MG63 (cell line): ENCODE data around the gene DIMT1. TPM values are rescaled to one million over a fixed set of nuclear protein-coding genes. Genes with fewer than 3 reads are reported as not detected.

Source experiments
- DNase-seq: peaks from one replicate; pipeline ENCODE4 v3.0.0-alpha.2; 2020
- H3K27me3 ChIP-seq: fragments of 250-450 bp; sonication (Bioruptor Pico); 2 replicates; pipeline ENCODE4 v1.5.1; 2020; ENCODE audit warnings: mild to moderate bottlenecking, moderate library complexity
- H3K36me3 ChIP-seq: fragments of 250-450 bp; sonication (Bioruptor Pico); 2 replicates; pipeline ENCODE4 v1.5.1; 2020; ENCODE audit warnings: mild to moderate bottlenecking, moderate library complexity
- H3K4me3 ChIP-seq: fragments of 250-450 bp; sonication (Bioruptor Pico); 2 replicates; pipeline ENCODE4 v1.5.1; 2020; ENCODE audit warnings: mild to moderate bottlenecking, moderate library complexity
- H3K9me3 ChIP-seq: fragments of 250-450 bp; sonication (Bioruptor Pico); 2 replicates; pipeline ENCODE4 v1.5.1; 2020; ENCODE audit warnings: mild to moderate bottlenecking, moderate library complexity
- total RNA-seq: library from RNA; depleted of rRNA; stranded (reverse); fragments of >200 nt; shearing (Covaris generic); gene quantifications from 2 replicates; pipeline ENCODE4 v1.2.3, GENCODE V29; 2014; ENCODE audit warnings: low replicate concordance

The DIMT1 gene
- total RNA-seq, 1 experiment from 2014 or later: 63.6 TPM

DNA sequence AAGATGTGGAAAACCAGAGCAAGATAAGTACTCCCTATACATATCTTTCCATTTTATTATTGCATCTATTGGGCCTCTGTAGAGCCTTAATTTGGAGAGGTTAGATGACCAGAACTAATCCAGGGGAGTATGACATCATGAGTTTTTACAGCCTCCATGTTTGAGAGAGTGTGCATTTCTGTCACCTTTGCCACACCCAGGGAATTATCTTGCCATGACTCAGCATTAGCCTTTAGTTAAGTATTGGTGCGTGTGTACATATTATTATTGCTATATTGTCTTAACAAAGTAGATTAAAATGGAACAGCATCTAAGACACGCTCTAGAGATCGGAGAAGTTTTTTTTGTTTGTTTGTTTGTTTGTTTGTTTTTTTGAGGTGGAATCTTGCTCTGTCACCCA, 27.6 kb downstream of the DIMT1 start:
- no peaks in the 10 kb centered on the region for H3K9me3 ChIP-seq
- DNase-seq: no peak
- H3K4me3 ChIP-seq: no peak overlapping the region
- peaks cover 82% of the 10 kb centered on the region for H3K36me3 ChIP-seq
- H3K27me3 ChIP-seq: no peaks in the 10 kb centered on the region

- Histone ChIP-seq H3K4me3 (no peak overlapping the region), H3K36me3 (peaks cover 80% of the 10 kb centered on the region), H3K9me3 (no peaks in the 10 kb centered on the region), H3K27me3 (no peaks in the 10 kb centered on the region)
- DNase-seq: no peak
Observed at GRCh38 chr5:62375627-62376026, 28.1 kb downstream of the DIMT1 start.

- DNase-seq: no peak
- no peaks in the 10 kb centered on the region for H3K27me3 ChIP-seq
- H3K9me3 ChIP-seq: no peaks in the 10 kb centered on the region
- H3K4me3 ChIP-seq: no peak overlapping the region
- peaks cover 72% of the 10 kb centered on the region for H3K36me3 ChIP-seq
Observed at GRCh38 chr5:62374090-62374489, 29.6 kb downstream of the DIMT1 start.

DNA sequence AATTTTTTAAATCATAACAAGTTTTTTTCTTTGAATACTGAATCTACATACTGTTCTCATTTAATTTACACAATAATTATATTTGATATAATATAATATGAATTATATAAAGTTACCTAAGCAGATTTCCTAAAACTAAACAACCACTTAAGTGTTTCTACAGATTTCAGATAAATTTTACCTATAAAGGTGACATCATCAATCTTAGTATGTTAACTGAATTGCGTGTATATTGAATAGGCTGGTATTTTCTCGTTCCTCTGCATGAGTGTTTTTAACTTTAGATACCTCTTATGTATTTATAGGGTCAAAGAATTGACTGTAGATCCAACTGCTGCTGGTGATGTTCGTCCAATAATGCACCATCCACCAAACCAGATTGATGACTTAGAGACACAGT, 30.3 kb downstream of the DIMT1 start:
- H3K27me3 ChIP-seq: no peaks in the 10 kb centered on the region
- peaks cover 69% of the 10 kb centered on the region for H3K36me3 ChIP-seq
- H3K4me3 ChIP-seq: no peak overlapping the region
- no peaks in the 10 kb centered on the region for H3K9me3 ChIP-seq
- DNase-seq: no peak

GRCh38 chr5:62372600-62372999, 31.1 kb downstream of the DIMT1 start:
- no peaks in the 10 kb centered on the region for H3K9me3 ChIP-seq
- DNase-seq: no peak
- peaks cover 64% of the 10 kb centered on the region for H3K36me3 ChIP-seq
- H3K4me3 ChIP-seq: no peak overlapping the region
- no peaks in the 10 kb centered on the region for H3K27me3 ChIP-seq

DNA sequence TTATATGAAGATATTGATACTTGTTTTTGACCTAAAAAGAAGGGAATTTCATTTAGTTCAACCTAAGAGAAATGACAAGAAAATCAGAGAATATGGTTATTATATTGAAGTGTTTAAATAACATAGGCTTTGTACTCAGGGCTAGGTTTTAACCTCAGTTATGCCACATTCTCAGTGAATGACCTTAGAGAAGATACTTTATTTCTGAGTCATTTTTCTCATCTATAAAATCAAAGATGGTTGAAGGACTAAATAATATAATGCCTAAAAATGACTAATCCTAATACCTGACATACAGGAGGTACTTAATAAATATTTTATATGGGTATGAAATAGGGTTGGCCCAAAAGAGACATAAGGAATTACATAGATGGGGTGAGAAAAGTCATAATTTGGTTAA, 32.3 kb downstream of the DIMT1 start:
- H3K4me3 ChIP-seq: no peak overlapping the region
- no peak for DNase-seq
- H3K36me3 ChIP-seq: peaks cover 57% of the 10 kb centered on the region
- no peaks in the 10 kb centered on the region for H3K9me3 ChIP-seq
- no peaks in the 10 kb centered on the region for H3K27me3 ChIP-seq

DNA sequence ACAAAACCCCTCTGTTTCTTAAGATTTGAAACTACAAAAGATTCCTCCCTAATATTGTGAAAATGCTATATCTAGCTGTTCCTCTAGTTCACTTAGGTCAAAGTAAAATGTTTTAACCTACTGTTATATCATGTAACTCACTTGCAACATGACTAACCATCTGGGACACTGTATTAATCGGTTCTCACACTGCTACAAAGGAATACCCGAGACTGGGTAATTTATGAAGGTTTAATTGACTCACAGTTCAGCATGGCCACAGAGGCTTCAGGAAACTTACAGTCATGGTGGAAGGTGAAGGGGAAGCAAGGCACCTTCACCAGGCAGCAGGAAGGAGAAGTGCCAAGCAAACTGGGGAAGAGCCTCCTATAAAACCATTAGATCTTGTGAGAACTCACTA, 34.7 kb downstream of the DIMT1 start:
- Histone ChIP-seq H3K4me3 (no peak overlapping the region), H3K27me3 (no peaks in the 10 kb centered on the region), H3K9me3 (no peaks in the 10 kb centered on the region), H3K36me3 (peaks cover 48% of the 10 kb centered on the region)
- DNase-seq: no peak

GRCh38 chr5:62362701-62363100, 41.0 kb downstream of the DIMT1 start:
- Histone ChIP-seq H3K27me3 (no peaks in the 10 kb centered on the region), H3K9me3 (no peaks in the 10 kb centered on the region), H3K36me3 (peaks cover 59% of the 10 kb centered on the region), H3K4me3 (no peak overlapping the region)
- DNase-seq: no peak

DNA sequence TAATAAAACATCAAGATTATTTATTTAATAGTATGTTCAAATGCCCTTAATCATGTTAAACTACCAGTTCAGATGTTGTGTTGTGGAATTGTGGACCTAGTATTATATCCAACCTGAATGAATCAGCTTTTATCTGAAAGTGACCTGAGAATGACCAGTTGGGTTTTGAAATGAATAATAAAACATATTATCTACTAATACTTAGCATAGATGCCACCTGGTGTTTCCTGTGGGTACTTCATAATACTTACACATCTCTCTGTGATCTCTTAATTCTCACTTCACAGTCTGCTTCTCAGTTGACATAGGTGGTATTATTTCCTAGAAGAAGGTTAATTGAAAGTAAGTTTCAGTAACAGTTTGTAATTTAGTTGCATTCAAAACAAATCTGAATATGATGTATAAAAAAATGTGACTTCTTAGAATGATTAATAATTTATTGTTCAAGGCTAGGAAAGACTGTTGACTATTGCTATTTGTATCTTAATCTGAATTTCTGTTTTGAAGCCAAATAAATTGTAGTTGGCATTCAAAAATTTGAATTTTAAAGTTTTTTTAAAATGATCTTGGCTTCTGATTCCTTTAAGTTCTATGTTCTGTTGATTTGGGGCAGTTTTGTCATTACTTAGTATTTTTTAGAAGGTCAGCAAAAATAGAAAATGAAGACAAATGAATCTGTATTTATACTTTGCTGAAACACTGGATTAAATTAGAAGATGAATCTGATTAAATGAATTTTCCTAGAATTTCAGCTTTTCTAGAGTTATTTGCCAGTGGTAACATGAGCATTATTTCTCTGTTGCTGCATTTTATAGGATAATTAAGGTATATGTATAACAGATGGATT, 49.5 kb downstream of the DIMT1 start:
- DNase-seq: no peak
- no peaks in the 10 kb centered on the region for H3K27me3 ChIP-seq
- peaks cover 56% of the 10 kb centered on the region for H3K36me3 ChIP-seq
- H3K4me3 ChIP-seq: no peak overlapping the region
- no peaks in the 10 kb centered on the region for H3K9me3 ChIP-seq

DNA sequence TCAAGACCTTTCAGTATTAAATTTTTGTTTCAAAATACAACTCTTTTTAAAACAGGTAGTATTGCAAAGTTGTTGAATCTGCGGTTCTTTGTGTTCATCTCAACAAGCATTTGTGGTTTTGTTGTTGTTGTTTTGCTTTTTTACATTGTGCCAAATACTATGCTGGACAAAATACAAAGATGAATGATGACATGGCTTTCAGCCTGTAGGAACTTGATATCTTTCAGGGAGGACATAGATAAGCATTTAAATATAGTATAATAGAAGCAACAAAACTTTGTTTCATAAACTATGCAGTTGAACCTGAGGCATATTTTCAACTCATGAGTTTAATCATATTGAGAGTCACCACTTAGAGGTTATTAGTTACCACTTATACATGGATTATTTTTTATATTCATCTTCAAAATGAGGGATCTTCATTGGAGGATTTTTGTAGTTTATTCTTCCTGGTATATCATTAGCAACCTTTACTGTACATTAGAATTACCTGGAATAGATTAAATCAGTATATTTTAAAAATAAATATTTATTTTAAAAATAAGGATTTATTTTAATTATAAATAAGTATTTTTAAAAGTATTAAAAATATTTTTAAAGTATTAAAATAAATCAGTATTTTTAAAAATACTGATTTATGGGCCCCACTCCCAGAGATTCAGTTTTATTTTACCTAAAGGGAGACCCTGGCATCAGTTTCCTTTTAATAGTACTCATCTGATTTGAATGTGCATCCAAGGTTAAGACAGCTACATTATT, 54.8 kb downstream of the DIMT1 start:
- Histone ChIP-seq H3K9me3 (no peaks in the 10 kb centered on the region), H3K4me3 (no peak overlapping the region), H3K36me3 (peaks cover 43% of the 10 kb centered on the region), H3K27me3 (no peaks in the 10 kb centered on the region)
- DNase-seq: no peak

DNA sequence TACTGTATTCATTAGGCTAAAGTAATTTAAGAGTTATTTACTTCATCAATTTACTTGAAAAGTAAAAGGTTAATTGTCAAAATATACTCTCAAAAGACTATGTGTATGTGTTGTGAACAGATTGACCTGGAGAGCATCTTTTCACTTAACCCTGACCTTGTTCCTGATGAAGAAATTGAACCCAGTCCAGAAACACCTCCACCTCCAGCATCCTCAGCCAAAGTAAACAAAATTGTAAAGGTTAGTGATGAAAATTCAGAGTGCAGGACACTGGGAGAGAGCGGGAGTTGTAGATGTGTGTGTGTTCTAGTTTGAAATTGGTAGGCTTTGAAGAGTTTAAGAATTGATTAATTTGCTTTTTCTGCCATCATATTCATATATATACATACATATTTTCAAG, 55.8 kb downstream of the DIMT1 start:
- Histone ChIP-seq H3K9me3 (no peaks in the 10 kb centered on the region), H3K4me3 (no peak overlapping the region), H3K27me3 (no peaks in the 10 kb centered on the region), H3K36me3 (peaks cover 35% of the 10 kb centered on the region)
- no peak for DNase-seq

- H3K27me3 ChIP-seq: no peaks in the 10 kb centered on the region
- peaks cover 27% of the 10 kb centered on the region for H3K36me3 ChIP-seq
- H3K4me3 ChIP-seq: no peak overlapping the region
- no peak for DNase-seq
- no peaks in the 10 kb centered on the region for H3K9me3 ChIP-seq
Observed at GRCh38 chr5:62346748-62347147, 57.0 kb downstream of the DIMT1 start.

GRCh38 chr5:62343428-62343827, 60.3 kb downstream of the DIMT1 start:
- Histone ChIP-seq H3K36me3 (peaks cover 12% of the 10 kb centered on the region), H3K27me3 (no peaks in the 10 kb centered on the region), H3K9me3 (no peaks in the 10 kb centered on the region), H3K4me3 (no peak overlapping the region)
- DNase-seq: no peak

- Histone ChIP-seq H3K27me3 (no peaks in the 10 kb centered on the region), H3K4me3 (no peak overlapping the region), H3K9me3 (no peaks in the 10 kb centered on the region), H3K36me3 (peaks cover 7% of the 10 kb centered on the region; the same call in 1 of the 2 replicates)
- no peak for DNase-seq
Observed at GRCh38 chr5:62342476-62342837, 61.2 kb downstream of the DIMT1 start.

GRCh38 chr5:62341783-62342475, 61.8 kb downstream of the DIMT1 start:
- no peaks in the 10 kb centered on the region for H3K9me3 ChIP-seq
- no peaks in the 10 kb centered on the region for H3K27me3 ChIP-seq
- H3K36me3 ChIP-seq: peaks cover 3% of the 10 kb centered on the region; the same call in 1 of the 2 replicates
- no peak for DNase-seq
- no peak overlapping the region for H3K4me3 ChIP-seq

DNA sequence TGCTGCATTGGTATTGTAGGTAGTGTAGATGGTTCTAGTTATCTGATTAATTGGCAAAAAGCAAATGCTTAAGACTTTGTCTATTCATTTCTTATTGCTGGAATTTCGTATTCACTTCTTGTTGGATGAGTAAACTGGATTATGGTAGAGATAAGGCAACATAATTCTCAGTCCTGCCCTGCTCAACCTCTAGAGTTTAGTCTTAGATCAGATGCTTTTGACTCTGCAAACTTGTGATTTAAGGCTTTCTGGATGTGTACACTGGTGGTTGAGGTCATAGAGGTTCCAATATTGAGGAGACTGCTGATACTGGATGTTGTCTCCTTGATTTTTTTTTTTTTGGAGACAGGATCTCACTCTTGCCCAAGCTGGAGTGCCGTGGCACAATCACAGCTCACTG, 62.7 kb downstream of the DIMT1 start:
- DNase-seq: no peak
- H3K36me3 ChIP-seq: no peaks in the 10 kb centered on the region; the same call in 1 of the 2 replicates
- no peaks in the 10 kb centered on the region for H3K9me3 ChIP-seq
- H3K4me3 ChIP-seq: no peak overlapping the region
- H3K27me3 ChIP-seq: no peaks in the 10 kb centered on the region

GRCh38 chr5:62340392-62340791, 63.3 kb downstream of the DIMT1 start:
- H3K4me3 ChIP-seq: no peak overlapping the region
- no peak for DNase-seq

More at GRCh38 chr5:62340392-62340791, 63.3 kb downstream of the DIMT1 start:
- H3K9me3 ChIP-seq: no peaks in the 10 kb centered on the region
- no peaks in the 10 kb centered on the region for H3K27me3 ChIP-seq
- no peaks in the 10 kb centered on the region; the same call in 1 of the 2 replicates for H3K36me3 ChIP-seq
